K562 (cell line): ENCODE results near the gene SPRY4. TPM values are rescaled to one million over a fixed set of nuclear protein-coding genes. Genes with fewer than 3 reads are reported as not detected.

Experiments
- BMI1 ChIP-seq: fragments of 150-350 bp; IDR thresholded peaks from 2 replicates; pipeline ENCODE4 v1.6.1; 2014; ENCODE audit warnings: low read length
- CBX8 ChIP-seq: fragments of 200-600 bp; sonication (generic); IDR thresholded peaks from 2 replicates; pipeline ENCODE4 v1.6.1; 2012; ENCODE audit warnings: borderline replicate concordance, mixed run types, low read depth, mild to moderate bottlenecking, moderate library complexity, mixed read lengths, low read length, control low read depth, inconsistent platforms; ENCODE audit not compliant: poor library complexity, severe bottlenecking; ENCODE audit errors: extremely low read depth
- CTBP1 ChIP-seq: fragments of 450-650 bp; IDR thresholded peaks from 2 replicates; pipeline ENCODE4 v1.6.1; 2016; ENCODE audit warnings: borderline replicate concordance
- ERF ChIP-seq: fragments of 450-650 bp; formaldehyde crosslinking; IDR thresholded peaks from 2 replicates; pipeline ENCODE4 v1.4.0; 2020; ENCODE audit warnings: mild to moderate bottlenecking, mixed read lengths
- ETV5 ChIP-seq: sonication (generic); formaldehyde crosslinking; IDR thresholded peaks from 2 replicates; pipeline ENCODE4 v1.4.0; 2020; ENCODE audit warnings: low read depth, mild to moderate bottlenecking, missing genetic modification reagents
- HLTF ChIP-seq: fragments of 450-650 bp; IDR thresholded peaks from 2 replicates; pipeline ENCODE4 v1.6.1; 2016
- KDM1A ChIP-seq, 2 experiments: fragments of 450-650 bp; IDR thresholded peaks; 2 replicates each; pipeline ENCODE4 v1.6.1; 2016; ENCODE audit warnings: mild to moderate bottlenecking in 2 of 2
- LARP7 ChIP-seq: fragments of 450-650 bp; IDR thresholded peaks from 2 replicates; pipeline ENCODE4 v1.6.1; 2016
- MAFG ChIP-seq: fragments of 450-650 bp; conservative IDR thresholded peaks from 2 replicates; pipeline ENCODE4 v1.6.1; 2016; ENCODE audit warnings: missing genetic modification characterization, missing compliant biosample characterization
- MLLT1 ChIP-seq, 2 experiments: fragments of 450-650 bp; IDR thresholded peaks; 2 replicates each; pipeline ENCODE4 v1.6.1; 2016
- MYNN ChIP-seq, 2 experiments: sonication (generic); formaldehyde crosslinking in 1 of 2; IDR thresholded peaks; 2 replicates each; pipeline versions ENCODE4 v1.5.0 to v1.6.1; 2016 to 2020; ENCODE audit warnings: antibody characterized with exemption in 1 of 2, missing genetic modification reagents in 1 of 2
- NCOA6 ChIP-seq: fragments of 450-650 bp; IDR thresholded peaks from 2 replicates; pipeline ENCODE4 v1.6.1; 2017; ENCODE audit warnings: mild to moderate bottlenecking
- NR4A1 ChIP-seq, 2 experiments: fragments of 250-450 bp in 1 of 2; fragments of 450-650 bp in 1 of 2; sonication (Bioruptor Pico) in 1 of 2; IDR thresholded peaks; 2 replicates each; pipeline versions ENCODE4 v1.4.0 to v1.6.1; 2016 to 2020; ENCODE audit warnings: mild to moderate bottlenecking in 2 of 2, missing compliant biosample characterization in 1 of 2, missing genetic modification characterization in 1 of 2, moderate library complexity in 1 of 2
- SFPQ ChIP-seq: fragments of 200-400 bp; formaldehyde crosslinking; IDR thresholded peaks from 2 replicates; pipeline ENCODE4 v1.6.1; 2017; ENCODE audit warnings: mild to moderate bottlenecking, low read depth, low read length, moderate library complexity
- SMARCB1 ChIP-seq: IDR thresholded peaks from 2 replicates; pipeline ENCODE4 v1.6.1; 2011; ENCODE audit warnings: improper control_type of control experiment, low read depth; ENCODE audit not compliant: insufficient read length
- SMC3 ChIP-seq: conservative IDR thresholded peaks from 2 replicates; pipeline ENCODE4 v1.6.1; 2011; ENCODE audit warnings: low read depth, low read length, improper control_type of control experiment; ENCODE audit not compliant: insufficient read depth
- ZBTB1 ChIP-seq: sonication (generic); formaldehyde crosslinking; IDR thresholded peaks from 2 replicates; pipeline ENCODE4 v1.8.1; 2023; ENCODE audit warnings: missing genetic modification reagents, low read depth, mild to moderate bottlenecking, borderline replicate concordance
- ZNF551 ChIP-seq: fragments of 250-450 bp; sonication (Bioruptor Pico); IDR thresholded peaks from 2 replicates; pipeline ENCODE4 v1.5.0; 2021; ENCODE audit warnings: mild to moderate bottlenecking, moderate library complexity
- ZNF717 ChIP-seq: fragments of 250-450 bp; sonication (Bioruptor Pico); IDR thresholded peaks from 2 replicates; pipeline ENCODE4 v1.5.0; 2021
- ZNF76 ChIP-seq: fragments of 250-450 bp; sonication (Bioruptor Pico); IDR thresholded peaks from 2 replicates; pipeline ENCODE4 v1.4.0; 2020; ENCODE audit warnings: mild to moderate bottlenecking, moderate library complexity, borderline replicate concordance
- polyA plus RNA-seq, 8 experiments: library from polyadenylated mRNA; depleted of rRNA in 4 of 8; stranded (reverse) in 5 of 8; unstranded in 3 of 8; fragments of >200 nt; fragmentation: Nextera tagmentation in 2 of 8; fragmentation: Illumina TruSeq in 1 of 8; extraction: Ambion mirVana in 2 of 8; extraction: Trizol in 1 of 8; gene quantifications; 2 replicates each; pipeline versions ENCODE4 v1.2.1 to v1.2.3, GENCODE V29; 2011 to 2014; ENCODE audit warnings: inconsistent platforms in 1 of 8, missing spikeins in 1 of 8
- total RNA-seq, 7 experiments: library from RNA; depleted of rRNA in 6 of 7; stranded (reverse); fragments of >200 nt in 6 of 7; fragmentation: Illumina TruSeq in 2 of 7; extraction: Trizol in 2 of 7; gene quantifications; 2 replicates each; pipeline versions ENCODE4 v1.2.1 to v1.2.3, GENCODE V29; 2011 to 2021; ENCODE audit warnings: low replicate concordance in 1 of 7
- TF ChIP-seq, protein P1 (sequence below): fragments of 450-650 bp; IDR thresholded peaks from 2 replicates; pipeline ENCODE4 v1.6.1; 2018; ENCODE audit not compliant: partially characterized antibody

SPRY4 gene
- total and polyA plus RNA-seq, 9 of the 15 experiments (the other 6 are each of a cell fraction or from before 2014, with no cell fraction given): 2.6 to 24.2 (median 9.5) TPM

- TF ChIP-seq, protein P1, sequence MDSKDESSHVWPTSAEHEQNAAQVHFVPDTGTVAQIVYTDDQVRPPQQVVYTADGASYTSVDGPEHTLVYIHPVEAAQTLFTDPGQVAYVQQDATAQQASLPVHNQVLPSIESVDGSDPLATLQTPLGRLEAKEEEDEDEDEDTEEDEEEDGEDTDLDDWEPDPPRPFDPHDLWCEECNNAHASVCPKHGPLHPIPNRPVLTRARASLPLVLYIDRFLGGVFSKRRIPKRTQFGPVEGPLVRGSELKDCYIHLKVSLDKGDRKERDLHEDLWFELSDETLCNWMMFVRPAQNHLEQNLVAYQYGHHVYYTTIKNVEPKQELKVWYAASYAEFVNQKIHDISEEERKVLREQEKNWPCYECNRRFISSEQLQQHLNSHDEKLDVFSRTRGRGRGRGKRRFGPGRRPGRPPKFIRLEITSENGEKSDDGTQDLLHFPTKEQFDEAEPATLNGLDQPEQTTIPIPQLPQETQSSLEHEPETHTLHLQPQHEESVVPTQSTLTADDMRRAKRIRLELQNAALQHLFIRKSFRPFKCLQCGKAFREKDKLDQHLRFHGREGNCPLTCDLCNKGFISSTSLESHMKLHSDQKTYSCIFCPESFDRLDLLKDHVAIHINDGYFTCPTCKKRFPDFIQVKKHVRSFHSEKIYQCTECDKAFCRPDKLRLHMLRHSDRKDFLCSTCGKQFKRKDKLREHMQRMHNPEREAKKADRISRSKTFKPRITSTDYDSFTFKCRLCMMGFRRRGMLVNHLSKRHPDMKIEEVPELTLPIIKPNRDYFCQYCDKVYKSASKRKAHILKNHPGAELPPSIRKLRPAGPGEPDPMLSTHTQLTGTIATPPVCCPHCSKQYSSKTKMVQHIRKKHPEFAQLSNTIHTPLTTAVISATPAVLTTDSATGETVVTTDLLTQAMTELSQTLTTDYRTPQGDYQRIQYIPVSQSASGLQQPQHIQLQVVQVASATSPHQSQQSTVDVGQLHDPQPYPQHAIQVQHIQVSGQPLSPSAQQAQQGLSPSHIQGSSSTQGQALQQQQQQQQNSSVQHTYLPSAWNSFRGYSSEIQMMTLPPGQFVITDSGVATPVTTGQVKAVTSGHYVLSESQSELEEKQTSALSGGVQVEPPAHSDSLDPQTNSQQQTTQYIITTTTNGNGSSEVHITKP: peak; percentile 79
- peak; percentile 85 for TF ChIP-seq CTBP1
- TF ChIP-seq KDM1A (IDR thresholded peaks at IDR 0.05): no peak
- TF ChIP-seq BMI1: no peak
- no peak for TF ChIP-seq MYNN (IDR thresholded peaks at IDR 0.05)
- TF ChIP-seq MYNN (CRISPR knock-in tag; IDR thresholded peaks at IDR 0.05): no peak
- TF ChIP-seq ZBTB1 (CRISPR knock-in tag): 0 out of 2 replicates have a peak, but pooled peaks have one; percentile 48
- TF ChIP-seq CBX8: no peak
- TF ChIP-seq SFPQ: no peak
- TF ChIP-seq HLTF: no peak
- TF ChIP-seq NR4A1 (CRISPR knock-in tag; IDR thresholded peaks at IDR 0.05): no peak
- TF ChIP-seq NR4A1 (tag; IDR thresholded peaks at IDR 0.05): 0 out of 2 replicates have a peak, but pooled peaks have one; percentile 31
- TF ChIP-seq ZNF551 (CRISPR knock-in tag): no peak
- TF ChIP-seq NCOA6: peak; percentile 37; the same call in 1 of the 2 replicates
- TF ChIP-seq ETV5 (CRISPR knock-in tag): peak; percentile 16; the same call in 1 of the 2 replicates
- TF ChIP-seq MAFG (tag): no peak
- TF ChIP-seq ZNF717 (CRISPR knock-in tag): no peak
- TF ChIP-seq LARP7: no peak
- no peak for TF ChIP-seq SMARCB1
- TF ChIP-seq SMC3: no peak
- no peak for TF ChIP-seq ZNF76
- peak in 1 of 2 experiments; percentile 69; a peak in 2 of 4 replicates for TF ChIP-seq MLLT1 (IDR thresholded peaks at IDR 0.05)
- no peak for TF ChIP-seq ERF (CRISPR knock-in tag)
Measured at GRCh38 chr5:142324136-142324870, 518 bp downstream of the SPRY4 start (continued).
